GM12864 (cell line): ENCODE data around the gene SMTNL2.
"Not testable (repeated sequence)": the region's sequence is repeated elsewhere in the genome, so short reads cannot be mapped to it uniquely, and the experiment has no call there.

ENCODE experiments used
- DNase-seq: peaks from one replicate; pipeline ENCODE4 v3.0.0-alpha.2; 2011; ENCODE audit warnings: low read depth
- H3K4me3 ChIP-seq: 2 replicates; pipeline ENCODE4 v1.5.1; 2011; ENCODE audit warnings: mild to moderate bottlenecking, low read depth, low read length, control low read depth
- TF ChIP-seq, protein P1 (sequence below): IDR thresholded peaks from 2 replicates; pipeline ENCODE4 v1.5.1; 2011; ENCODE audit warnings: low read depth, mild to moderate bottlenecking, moderate library complexity, low read length, control low read depth, inconsistent platforms; ENCODE audit errors: missing control alignments

SMTNL2 gene

DNA sequence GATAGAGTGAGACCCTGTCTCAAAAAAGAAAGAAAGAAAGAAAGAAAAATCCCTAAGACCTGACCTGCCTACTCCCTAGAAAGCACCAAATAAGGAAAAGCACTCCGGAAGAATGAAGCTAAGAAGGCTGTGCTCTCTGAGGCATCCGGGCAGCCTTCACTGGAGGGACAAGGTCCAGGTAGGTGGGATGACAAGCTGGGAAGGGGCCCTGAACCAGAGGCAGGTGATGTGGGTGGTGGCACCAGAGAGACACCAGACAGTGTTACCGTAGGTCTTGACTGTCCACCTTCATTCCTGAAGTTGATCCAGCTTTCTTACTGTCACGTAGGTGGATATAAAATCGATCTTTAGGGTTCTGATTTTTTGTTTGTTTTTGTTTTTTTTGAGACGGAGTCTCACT lies 26.3 kb downstream of the SMTNL2 start:
- H3K4me3 ChIP-seq, result no peak overlapping the region
- no peak for DNase-seq
- TF ChIP-seq, protein P1, sequence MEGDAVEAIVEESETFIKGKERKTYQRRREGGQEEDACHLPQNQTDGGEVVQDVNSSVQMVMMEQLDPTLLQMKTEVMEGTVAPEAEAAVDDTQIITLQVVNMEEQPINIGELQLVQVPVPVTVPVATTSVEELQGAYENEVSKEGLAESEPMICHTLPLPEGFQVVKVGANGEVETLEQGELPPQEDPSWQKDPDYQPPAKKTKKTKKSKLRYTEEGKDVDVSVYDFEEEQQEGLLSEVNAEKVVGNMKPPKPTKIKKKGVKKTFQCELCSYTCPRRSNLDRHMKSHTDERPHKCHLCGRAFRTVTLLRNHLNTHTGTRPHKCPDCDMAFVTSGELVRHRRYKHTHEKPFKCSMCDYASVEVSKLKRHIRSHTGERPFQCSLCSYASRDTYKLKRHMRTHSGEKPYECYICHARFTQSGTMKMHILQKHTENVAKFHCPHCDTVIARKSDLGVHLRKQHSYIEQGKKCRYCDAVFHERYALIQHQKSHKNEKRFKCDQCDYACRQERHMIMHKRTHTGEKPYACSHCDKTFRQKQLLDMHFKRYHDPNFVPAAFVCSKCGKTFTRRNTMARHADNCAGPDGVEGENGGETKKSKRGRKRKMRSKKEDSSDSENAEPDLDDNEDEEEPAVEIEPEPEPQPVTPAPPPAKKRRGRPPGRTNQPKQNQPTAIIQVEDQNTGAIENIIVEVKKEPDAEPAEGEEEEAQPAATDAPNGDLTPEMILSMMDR, result no peak

DNA sequence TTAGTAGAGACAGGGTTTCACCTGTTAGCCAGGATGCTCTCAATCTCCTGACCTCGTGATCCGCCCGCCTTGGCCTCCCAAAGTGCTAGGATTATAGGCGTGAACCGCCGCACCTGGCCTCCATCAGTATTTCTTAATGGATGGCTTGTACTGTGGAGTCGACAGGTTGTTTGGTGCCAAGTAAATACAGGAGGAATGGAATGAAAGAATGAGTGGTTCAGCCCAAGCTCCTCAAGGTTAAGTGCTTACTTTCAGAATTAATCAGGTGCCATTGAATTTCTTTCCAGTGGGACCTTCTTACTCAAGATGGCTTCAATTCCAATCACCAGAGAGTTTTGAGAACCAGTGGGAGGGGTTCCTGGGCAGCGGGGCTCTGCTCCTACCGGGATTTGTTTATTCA lies 32.1 kb downstream of the SMTNL2 start:
- no peak overlapping the region for H3K4me3 ChIP-seq
- DNase-seq, result no peak
- TF ChIP-seq, protein P1, result no peak

DNA sequence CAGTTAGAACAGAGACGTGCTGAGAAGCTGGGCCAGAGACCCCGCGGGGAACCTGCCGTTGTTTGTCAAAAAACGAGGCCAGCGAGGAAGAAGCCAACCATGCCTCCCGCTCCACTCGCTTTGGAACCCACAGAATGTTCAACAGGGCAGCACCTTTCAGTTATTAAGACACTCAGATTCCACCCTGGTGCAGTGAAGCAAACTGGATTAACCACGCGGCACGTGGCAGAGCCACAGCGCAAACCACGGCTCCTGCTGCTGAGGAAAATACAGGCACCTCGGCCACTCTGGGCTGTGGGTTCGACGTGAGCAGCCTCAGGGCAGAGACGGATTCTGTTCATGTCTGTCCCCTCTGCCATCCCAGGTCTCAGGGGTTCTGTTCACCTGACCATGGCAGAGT lies 32.8 kb downstream of the SMTNL2 start:
- H3K4me3 ChIP-seq, result no peak overlapping the region
- TF ChIP-seq, protein P1, result no peak
- DNase-seq, result no peak

DNA sequence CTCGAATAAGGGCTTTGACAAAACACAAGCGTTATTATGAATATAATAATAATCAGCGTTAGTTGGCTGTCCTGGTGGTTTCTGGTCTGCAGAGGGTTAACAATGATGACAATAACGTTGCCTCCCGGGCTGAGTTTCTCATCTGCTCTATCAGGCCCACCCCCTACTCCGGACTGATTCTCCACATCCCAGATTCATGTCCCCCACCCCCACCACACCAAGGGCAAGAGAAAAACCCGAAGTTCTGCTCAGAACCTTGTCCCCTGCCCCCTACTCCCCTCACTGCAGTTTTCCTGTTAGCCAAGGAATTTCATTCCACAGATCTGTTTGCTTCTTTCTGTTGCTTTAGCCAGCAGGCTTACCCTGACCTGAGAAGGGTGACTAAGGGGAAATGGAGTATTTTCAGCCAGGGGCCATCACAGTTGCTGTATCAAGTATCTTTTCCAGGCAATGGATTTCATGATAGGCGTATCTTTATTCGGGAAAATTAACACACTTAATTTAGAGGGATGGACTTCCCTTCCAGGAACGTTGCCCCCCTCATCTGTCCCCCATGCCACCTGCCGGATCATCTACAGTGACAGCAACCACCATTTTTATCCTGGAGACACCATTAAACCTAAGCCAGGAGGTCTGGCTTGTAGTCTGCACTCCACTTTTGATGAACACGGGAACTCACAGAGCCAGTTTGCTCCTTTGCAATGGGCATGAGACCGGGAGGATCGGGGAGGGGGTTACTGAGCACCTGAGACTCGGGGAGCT lies 33.4 kb downstream of the SMTNL2 start:
- no peak for DNase-seq
- TF ChIP-seq, protein P1, result no peak
- H3K4me3 ChIP-seq, result no peak overlapping the region

DNA sequence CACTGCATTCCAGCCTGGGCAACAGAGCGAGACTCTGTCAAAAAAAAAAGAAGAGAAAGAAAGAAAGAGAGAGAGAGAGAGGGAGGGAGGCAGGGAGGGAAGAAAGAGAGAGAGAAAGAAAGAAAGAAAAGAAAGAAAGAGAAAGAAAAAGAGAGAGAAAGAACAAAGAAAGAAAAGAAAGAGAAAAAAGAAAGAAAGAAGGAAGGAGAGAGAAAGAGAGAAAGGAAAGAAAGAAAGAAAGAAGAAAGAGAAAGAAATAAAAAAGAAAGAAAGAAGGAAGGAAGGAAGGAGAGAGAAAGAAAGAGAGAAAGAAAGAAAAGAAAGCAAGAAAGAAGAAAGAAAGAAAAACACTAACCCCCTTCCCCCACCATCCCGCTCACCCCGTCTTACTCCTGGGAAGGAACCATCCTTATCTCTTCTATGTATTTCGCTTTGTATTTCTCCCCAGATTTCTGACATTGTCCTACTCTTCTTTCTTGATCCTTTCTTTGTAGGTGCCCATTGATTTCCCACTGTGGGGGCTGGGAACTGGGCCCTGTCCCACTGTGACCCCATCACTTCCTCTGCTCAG lies 36.3 kb downstream of the SMTNL2 start:
- DNase-seq, result no peak
- H3K4me3 ChIP-seq, result no peak overlapping the region
- TF ChIP-seq, protein P1, result no peak

DNA sequence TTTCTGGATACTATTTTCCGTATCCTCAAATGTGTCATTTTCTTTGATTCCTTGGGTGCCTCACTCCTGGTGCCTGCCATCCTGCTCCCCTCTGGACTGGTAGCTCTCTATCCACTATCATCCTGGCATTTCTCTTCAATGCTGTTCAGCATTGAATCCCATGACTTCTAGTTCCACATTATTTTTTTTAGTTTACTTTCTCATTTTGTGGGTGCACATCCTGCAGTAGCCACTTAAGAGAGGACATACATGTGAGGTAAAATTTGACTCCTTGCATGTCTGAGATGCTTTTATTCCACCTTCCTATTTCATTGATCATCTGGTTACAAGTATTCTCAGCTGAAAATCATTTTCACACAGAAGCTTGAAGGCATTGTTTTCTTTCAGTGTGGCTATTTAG lies 38.0 kb downstream of the SMTNL2 start:
- TF ChIP-seq, protein P1, result no peak
- DNase-seq, result no peak
- H3K4me3 ChIP-seq, result no peak overlapping the region

DNA sequence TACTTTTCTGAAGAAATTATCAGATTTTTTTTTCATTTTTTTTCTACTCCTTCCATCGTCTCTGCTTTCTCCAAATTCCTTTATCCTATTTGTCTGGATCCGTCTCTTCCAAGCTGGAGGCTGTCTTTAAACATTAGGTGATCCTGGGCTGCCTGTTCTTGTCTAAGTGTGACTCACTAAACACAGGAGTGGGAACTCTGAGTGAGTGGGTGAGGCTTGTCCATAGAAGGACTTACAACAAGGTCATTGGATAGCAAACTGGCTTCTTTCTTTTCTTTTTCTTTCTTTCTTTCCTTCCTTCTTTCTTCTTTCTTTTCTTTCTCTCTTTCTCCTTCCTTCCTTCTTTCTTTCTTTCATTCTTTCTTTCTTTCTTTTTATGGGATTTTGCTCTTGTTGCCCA lies 38.9 kb downstream of the SMTNL2 start:
- H3K4me3 ChIP-seq, result no peak overlapping the region

DNA sequence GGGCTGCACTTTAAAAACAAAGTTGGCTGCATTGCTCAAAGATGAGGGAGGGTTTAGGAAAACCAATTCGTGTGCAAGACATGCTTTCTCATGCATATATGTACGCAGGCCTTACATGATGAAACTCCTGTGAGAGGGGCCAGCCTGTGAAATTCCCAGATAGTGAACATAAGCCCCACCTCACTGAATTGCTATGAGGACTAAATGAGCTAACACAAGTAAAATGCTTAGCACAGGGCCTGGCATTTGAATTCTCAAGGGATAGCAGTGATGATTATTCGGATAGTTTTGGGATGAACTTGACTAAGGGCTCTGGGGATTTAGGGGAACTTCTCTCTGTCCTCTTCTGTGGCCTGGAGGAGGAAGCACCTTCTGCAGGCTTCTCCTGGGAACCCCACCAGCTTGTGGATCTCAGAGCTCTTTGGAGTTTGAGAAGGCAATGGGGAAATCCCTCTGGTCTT lies 40.2 kb downstream of the SMTNL2 start:
- DNase-seq, H3K4me3 ChIP-seq: not testable (repeated sequence)

More for the DNA sequence above, 38.9 kb downstream of the SMTNL2 start:
- TF ChIP-seq, protein P1, result no peak
- no peak for DNase-seq
